Activated B cell treated with CpG ODN at 0.5 μM for 24 hours (primary cell): ENCODE results near the gene MAGOH. TPM values are rescaled to one million over a fixed set of nuclear protein-coding genes. Genes with fewer than 3 reads are reported as not detected.
"Not testable (repeated sequence)": the region's sequence is repeated elsewhere in the genome, so short reads cannot be mapped to it uniquely, and the experiment has no call there.

Experiments
- ATAC-seq: fragments of 200-7000 bp; cut with Tn5 transposase; one replicate; pipeline ENCODE4 v1.10.0; 2021; ENCODE audit warnings: low read depth, mild to moderate bottlenecking, moderate library complexity
- CTCF ChIA-PET: fragments of 350-600 bp; sonication (Branson Sonifier 250); formaldehyde crosslinking; loops from one replicate; lab custom pipeline; 2021; ENCODE audit warnings: antibody characterized with exemption; lab: Charles Lee
- POLR2A ChIA-PET: fragments of 350-600 bp; sonication (Branson Sonifier 250); formaldehyde crosslinking; loops from one replicate; lab custom pipeline; 2021; ENCODE audit warnings: antibody characterized with exemption; lab: Charles Lee
- DNase-seq: peaks from one replicate; pipeline ENCODE4 v3.0.0; 2022
- H3K27ac Mint-ChIP-seq: one replicate; pipeline ENCODE4 v1.8.0; 2020; ENCODE audit warnings: mixed read lengths
- H3K27me3 Mint-ChIP-seq: one replicate; pipeline ENCODE4 v1.8.0; 2021; ENCODE audit warnings: mixed read lengths
- H3K36me3 Mint-ChIP-seq: one replicate; pipeline ENCODE4 v1.8.0; 2021; ENCODE audit warnings: low read depth, mixed read lengths
- H3K4me1 Mint-ChIP-seq: one replicate; pipeline ENCODE4 v1.8.0; 2021; ENCODE audit warnings: mixed read lengths
- H3K4me3 Mint-ChIP-seq: one replicate; pipeline ENCODE4 v1.8.0; 2020; ENCODE audit warnings: mild to moderate bottlenecking, mixed read lengths
- H3K9me3 Mint-ChIP-seq: one replicate; pipeline ENCODE4 v1.8.0; 2020; ENCODE audit warnings: mixed read lengths
- intact Hi-C: fragments of 100-400 bp; cut with micrococcal nuclease; formaldehyde crosslinking; loops from one replicate; pipeline ENCODE4 v1.15.1; 2024
- total RNA-seq: library from RNA; stranded (reverse); gene quantifications from 2 replicates; pipeline ENCODE4 v1.2.3, GENCODE V29; 2022
- TF ChIP-seq, protein P1 (sequence below): fragments of 200-600 bp; IDR thresholded peaks from one replicate; pipeline ENCODE4 v1.8.0; 2022; ENCODE audit warnings: antibody characterized with exemption, mild to moderate bottlenecking

The MAGOH gene
- total RNA-seq, 1 donor from 2014 or later: 56.6 TPM

DNA sequence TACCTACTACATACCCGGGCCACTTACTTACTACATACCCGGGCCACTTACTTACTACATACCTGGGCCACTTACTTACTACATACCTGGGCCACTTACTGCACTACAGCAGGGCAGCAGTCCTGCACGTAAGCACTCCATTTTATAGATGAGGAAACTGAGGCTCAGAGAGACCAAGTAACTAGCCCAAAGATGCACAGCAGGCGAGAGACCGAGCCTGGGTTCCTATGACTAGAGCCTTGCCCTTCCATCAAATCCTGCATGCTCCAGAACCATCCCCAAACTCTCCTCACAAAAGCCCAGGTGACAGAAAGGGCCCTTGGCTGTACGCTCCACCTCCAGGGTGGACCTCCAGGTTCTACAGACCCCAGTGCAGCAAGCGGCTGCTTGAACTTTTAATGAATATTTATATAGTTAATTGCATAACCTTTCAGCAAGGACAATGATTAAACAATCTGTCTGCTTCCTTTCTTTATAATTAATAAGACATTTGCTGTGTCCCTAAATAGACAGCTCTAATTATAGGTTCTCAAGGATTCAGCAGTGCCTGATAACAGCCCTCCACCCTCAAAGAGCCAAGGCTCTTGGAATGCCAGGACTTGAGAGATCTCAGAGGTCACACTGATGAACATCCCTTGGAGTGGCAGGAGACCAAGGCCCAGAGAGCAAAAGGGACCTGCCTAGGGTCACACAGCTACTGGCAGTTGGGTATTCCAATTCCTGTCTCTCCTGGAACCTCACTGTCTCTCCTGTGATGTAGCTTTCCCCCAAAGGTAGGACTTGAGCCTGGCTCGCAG is 46.1 kb upstream of the MAGOH start:
- Mint-ChIP-seq H3K27ac (no peak overlapping the region), H3K4me3 (no peak overlapping the region), H3K4me1 (no peaks in the 10 kb centered on the region), H3K36me3 (peaks cover 12% of the 10 kb centered on the region), H3K27me3 (no peaks in the 10 kb centered on the region), H3K9me3 (no peaks in the 10 kb centered on the region)
- TF ChIP-seq, protein P1, sequence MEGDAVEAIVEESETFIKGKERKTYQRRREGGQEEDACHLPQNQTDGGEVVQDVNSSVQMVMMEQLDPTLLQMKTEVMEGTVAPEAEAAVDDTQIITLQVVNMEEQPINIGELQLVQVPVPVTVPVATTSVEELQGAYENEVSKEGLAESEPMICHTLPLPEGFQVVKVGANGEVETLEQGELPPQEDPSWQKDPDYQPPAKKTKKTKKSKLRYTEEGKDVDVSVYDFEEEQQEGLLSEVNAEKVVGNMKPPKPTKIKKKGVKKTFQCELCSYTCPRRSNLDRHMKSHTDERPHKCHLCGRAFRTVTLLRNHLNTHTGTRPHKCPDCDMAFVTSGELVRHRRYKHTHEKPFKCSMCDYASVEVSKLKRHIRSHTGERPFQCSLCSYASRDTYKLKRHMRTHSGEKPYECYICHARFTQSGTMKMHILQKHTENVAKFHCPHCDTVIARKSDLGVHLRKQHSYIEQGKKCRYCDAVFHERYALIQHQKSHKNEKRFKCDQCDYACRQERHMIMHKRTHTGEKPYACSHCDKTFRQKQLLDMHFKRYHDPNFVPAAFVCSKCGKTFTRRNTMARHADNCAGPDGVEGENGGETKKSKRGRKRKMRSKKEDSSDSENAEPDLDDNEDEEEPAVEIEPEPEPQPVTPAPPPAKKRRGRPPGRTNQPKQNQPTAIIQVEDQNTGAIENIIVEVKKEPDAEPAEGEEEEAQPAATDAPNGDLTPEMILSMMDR: no peak
- ChIA-PET POLR2A (no interaction called here), CTCF (no interaction called here)
- DNase-seq (no peak), ATAC-seq (no peak)
- intact Hi-C loops: no loop called here

DNA sequence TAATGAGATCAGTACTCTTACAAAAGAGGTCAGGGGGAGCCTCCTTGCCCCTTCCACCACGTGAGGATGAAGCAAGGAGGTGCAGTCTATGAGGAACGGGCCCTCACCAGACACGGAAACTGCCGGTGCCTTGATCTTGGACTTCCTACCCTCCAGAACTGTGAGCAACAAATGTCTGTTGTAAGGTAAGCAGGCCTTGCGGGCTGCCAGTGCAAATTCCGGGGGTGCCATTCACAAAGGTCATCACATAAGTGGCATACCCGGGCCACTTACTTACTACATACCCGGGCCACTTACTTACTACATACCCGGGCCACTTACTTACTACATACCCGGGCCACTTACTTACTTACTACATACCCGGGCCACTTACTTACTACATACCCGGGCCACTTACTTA is 44.8 kb upstream of the MAGOH start:
- CTCF ChIA-PET, ATAC-seq, DNase-seq, H3K36me3 Mint-ChIP-seq, intact Hi-C loops, H3K27ac Mint-ChIP-seq, POLR2A ChIA-PET, H3K4me1 Mint-ChIP-seq, H3K4me3 Mint-ChIP-seq, H3K9me3 Mint-ChIP-seq, H3K27me3 Mint-ChIP-seq: not testable (repeated sequence)

- DNase-seq (no peak), ATAC-seq (no peak)
- no peak overlapping the region for H3K4me3 Mint-ChIP-seq
- ChIA-PET CTCF (interaction anchor here (1.1 to 8.5 kb wide), 2 partner anchors 9 to 110 kb away, joined by 3 to 214 read pairs; no protein-coding TSS in a partner anchor), POLR2A (no interaction called here)
- no peak overlapping the region for H3K27ac Mint-ChIP-seq
- TF ChIP-seq, protein P1: no peak
- H3K4me1 Mint-ChIP-seq: no peaks in the 10 kb centered on the region
- intact Hi-C loops: no loop called here
- H3K9me3 Mint-ChIP-seq: no peaks in the 10 kb centered on the region
- peaks cover 3% of the 10 kb centered on the region for H3K36me3 Mint-ChIP-seq
- no peaks in the 10 kb centered on the region for H3K27me3 Mint-ChIP-seq
These were observed 42.8 kb upstream of the MAGOH start for GRCh38 chr1:53281133-53281532.

GRCh38 chr1:53280496-53280895 is 42.2 kb upstream of the MAGOH start:
- no peak for ATAC-seq
- no peak overlapping the region for H3K27ac Mint-ChIP-seq
- intact Hi-C loops: no loop called here
- CTCF ChIA-PET: interaction anchor here (1.1 to 8.5 kb wide), 3 partner anchors 8 to 111 kb away, joined by 3 to 214 read pairs (median 3); no protein-coding TSS in a partner anchor
- POLR2A ChIA-PET: no interaction called here
- no peaks in the 10 kb centered on the region for H3K4me1 Mint-ChIP-seq
- H3K27me3 Mint-ChIP-seq: no peaks in the 10 kb centered on the region
- no peaks in the 10 kb centered on the region for H3K9me3 Mint-ChIP-seq
- TF ChIP-seq, protein P1: no peak
- no peak overlapping the region for H3K4me3 Mint-ChIP-seq
- H3K36me3 Mint-ChIP-seq: peaks cover 5% of the 10 kb centered on the region
- no peak for DNase-seq

- Mint-ChIP-seq H3K4me1 (no peaks in the 10 kb centered on the region), H3K36me3 (peaks cover 7% of the 10 kb centered on the region), H3K27ac (no peak overlapping the region), H3K27me3 (no peaks in the 10 kb centered on the region), H3K9me3 (no peaks in the 10 kb centered on the region), H3K4me3 (no peak overlapping the region)
- TF ChIP-seq, protein P1: no peak
- intact Hi-C loops: loop anchor here (5.0 kb wide), 1 partner anchor 193 kb away; no protein-coding TSS in a partner anchor
- DNase-seq (no peak), ATAC-seq (no peak)
- ChIA-PET CTCF (interaction anchor here (0.7 to 8.5 kb wide), 6 partner anchors 13 to 581 kb away, joined by 3 to 214 read pairs (median 4); no protein-coding TSS in a partner anchor), POLR2A (interaction anchor here (1.3 to 1.5 kb wide), 2 partner anchors 47 to 88 kb away, joined by 5 to 9 read pairs; no protein-coding TSS in a partner anchor)
These were observed 41.2 kb upstream of the MAGOH start for GRCh38 chr1:53279296-53280200.
